NCI-H1436 (cell line): ENCODE measurements around the gene TRABD2A.
"Not testable (repeated sequence)": the region's sequence is repeated elsewhere in the genome, so short reads cannot be mapped to it uniquely, and the experiment has no call there.

ENCODE experiments used
- DNase-seq: peaks from one replicate; lab custom pipeline; 2025; lab: John Stamatoyannopoulos, UW

TRABD2A gene

GRCh38 chr2:84879584-84880394, 1.1 kb downstream of the TRABD2A start:
- no peak for DNase-seq

GRCh38 chr2:84878896-84879583, 1.8 kb downstream of the TRABD2A start:
- no peak for DNase-seq

DNA sequence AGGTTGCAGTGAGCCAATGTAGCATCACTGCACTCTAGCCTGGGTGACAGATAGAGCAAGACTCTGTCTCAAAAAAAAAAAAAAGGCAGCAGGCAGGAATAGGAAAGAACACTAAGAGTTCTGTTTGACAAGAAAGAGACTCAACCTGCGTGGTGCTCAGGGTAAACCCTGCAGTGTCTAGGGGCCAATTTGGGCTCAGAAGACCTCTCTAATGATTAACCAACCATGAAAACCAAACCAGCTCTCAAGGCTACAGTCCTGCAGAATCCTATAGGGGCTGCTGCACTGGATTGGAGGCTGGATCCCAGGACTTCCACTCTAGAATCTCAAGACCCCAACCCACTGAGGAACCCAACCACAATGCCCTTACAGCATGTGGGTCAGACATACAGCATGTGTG, 2.4 kb downstream of the TRABD2A start:
- no peak for DNase-seq

- no peak for DNase-seq
These were observed 4.5 kb downstream of the TRABD2A start for GRCh38 chr2:84876369-84876768.

- not testable (repeated sequence) for DNase-seq
These were observed 5.3 kb downstream of the TRABD2A start for GRCh38 chr2:84875619-84876018.

DNA sequence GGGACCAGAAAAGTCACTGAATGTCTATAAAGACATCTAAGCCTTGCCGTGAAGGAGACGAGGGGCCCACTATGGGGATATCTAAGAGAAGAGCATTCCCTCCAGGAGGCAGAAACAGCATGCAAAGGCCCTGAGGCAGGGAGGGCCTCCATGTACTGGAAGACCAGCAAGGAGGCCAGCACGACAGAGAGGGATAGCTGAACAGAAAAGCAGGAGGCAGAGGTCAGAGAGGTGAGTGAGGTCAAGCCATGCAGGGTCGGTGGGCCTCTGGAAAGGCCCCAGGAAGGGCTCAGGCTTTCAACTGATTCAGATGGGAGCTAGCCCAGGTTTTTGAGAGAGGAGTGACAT, 5.7 kb downstream of the TRABD2A start:
- DNase-seq, result no peak

DNA sequence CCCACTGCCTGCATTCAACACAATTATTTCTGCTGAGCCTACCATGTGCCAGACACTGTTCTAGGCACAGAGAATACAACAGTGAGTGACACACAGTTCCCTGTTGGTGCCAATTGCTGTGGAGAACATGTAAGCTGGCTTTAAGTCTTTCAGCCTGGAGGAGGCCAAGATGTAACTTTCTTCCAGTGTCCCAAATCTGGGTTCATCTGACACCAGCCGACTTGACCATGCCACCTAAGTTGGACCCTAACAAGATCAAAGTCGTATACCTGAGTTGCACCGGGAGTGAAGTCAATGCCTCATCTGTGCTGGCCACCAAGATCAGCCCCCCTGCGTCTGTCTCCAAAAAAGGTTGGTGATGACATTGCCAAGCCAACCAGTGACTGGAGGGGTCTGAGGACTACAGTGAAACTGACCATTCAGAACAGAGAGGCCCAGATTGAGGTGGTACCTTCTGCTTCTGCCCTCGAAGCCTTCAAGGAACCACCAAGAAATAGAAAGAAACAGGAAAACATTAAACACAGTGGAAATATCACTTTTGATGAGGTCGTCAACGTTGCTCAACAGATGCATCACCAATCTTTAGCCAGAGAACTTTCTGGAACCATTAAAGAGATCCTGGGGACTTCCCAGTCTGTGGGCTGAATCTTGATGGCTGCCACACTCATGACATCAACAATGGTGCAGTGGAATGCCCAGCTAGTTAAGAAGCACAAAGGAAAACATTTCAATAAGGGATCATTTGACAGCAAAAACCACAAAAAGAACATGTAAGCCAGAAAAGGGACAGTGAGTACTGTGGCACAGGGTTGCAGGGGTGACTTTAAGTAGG, 6.3 kb downstream of the TRABD2A start:
- no peak for DNase-seq

DNA sequence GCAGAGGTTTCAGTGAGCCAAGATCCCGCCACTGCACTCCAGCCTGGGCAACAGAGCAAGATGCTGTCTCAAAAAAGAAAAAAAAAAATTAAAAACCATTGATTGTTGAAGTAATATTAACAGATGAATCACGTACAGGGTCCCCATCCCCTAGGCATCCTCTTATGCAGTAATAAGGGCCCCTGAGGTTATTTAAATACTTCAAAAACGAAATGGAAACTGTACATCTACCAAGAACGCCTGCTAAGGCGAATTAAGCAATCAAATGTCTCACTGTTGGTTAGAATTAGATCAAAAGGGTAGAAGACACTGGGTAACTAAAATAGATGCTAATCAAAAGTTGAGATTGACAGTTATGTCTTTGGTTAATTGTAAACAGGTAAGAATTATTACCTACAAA, 7.5 kb downstream of the TRABD2A start:
- no peak for DNase-seq

- DNase-seq, result not testable (repeated sequence)
These were observed 8.2 kb downstream of the TRABD2A start for GRCh38 chr2:84872691-84873090.

GRCh38 chr2:84870306-84870705, 10.6 kb downstream of the TRABD2A start:
- no peak for DNase-seq

- DNase-seq, result not testable (repeated sequence)
These were observed 12.6 kb downstream of the TRABD2A start for GRCh38 chr2:84868327-84868726.

DNA sequence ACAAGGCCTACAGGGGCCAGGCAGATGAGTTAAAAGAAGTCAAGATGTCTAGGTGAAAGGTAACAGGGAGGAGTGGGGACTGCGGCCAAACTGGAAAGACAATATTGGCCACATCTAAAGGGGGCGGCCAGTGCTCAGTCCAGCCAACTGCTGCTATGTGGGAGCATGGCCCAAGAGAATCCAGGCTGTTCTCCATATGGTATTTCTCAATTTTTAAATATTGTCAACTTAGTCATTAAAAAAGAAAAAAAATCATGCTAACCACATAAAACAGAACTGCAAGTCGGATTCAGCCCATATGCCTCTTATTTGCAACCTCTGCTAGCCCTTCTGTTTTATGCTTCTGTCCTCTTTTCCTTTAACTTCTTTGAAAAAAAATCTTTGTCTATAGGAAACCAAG, 14.8 kb downstream of the TRABD2A start:
- DNase-seq, result no peak

DNA sequence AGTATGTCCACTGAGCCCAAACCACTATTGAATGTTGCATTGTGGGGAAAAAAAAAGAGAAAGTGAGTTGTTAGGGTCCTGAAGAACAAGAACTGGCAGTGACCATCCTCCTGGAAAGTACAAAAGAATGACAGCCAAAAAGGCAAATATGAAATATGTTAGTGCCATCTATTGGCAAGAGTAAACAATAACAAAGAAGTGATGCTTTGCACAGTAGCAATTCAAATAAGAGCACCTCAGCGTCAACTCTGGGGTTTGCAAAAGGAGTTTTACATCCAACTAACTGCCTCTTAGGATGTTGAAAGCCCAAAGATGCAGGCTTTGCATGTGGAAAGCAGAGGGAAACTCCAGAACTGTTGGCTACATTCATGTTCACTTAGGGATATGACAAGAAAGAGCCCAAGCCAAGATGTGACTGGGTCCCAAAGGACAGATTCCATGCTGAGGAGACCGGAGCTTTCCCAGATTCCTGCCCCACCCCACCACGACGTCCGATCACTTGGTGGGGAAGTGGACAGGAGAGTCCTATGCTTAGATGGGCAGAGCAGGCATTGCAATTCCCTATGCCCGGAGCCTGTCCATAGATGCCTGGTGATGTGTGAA, 15.6 kb downstream of the TRABD2A start:
- DNase-seq, result peak; percentile 3

DNA sequence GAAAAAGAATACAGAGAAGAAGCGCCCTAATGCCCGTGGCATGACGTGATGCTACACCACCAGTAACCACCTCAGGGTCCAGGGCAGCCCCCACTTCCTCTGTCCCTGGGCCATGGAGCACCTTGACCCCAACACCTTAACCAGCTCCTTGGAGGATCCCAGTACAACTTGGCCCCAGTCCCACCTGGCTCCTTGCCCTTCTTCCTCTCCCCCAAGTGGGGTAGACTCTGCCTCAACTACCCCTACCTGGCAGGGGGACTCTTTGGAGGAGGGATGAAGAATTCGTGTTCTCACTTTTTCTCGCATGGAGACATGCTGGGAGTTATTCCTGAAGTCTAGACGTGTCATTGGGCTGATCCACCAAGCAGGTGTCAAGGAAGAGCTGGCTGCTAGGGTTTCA, 18.9 kb downstream of the TRABD2A start:
- no peak for DNase-seq

DNA sequence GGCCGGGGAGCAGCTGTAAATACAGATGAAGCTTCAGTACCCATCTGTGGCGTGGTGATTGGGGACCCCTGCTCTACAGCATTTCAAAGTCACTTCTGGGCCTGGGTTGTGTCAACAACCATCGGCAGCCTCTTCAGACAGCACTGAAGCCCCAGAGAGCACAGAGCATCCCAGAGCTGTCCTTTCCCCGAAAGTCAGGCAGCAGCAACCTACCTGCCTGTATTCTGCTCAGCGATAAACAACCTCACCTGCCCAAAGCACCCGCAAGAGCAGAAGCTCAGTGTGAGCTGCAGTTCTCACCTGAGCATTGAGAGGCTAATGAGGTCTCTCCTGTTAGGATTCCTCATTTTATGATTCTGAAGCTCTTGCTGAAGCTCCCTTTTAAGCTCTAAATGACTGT, 19.3 kb downstream of the TRABD2A start:
- no peak for DNase-seq

DNA sequence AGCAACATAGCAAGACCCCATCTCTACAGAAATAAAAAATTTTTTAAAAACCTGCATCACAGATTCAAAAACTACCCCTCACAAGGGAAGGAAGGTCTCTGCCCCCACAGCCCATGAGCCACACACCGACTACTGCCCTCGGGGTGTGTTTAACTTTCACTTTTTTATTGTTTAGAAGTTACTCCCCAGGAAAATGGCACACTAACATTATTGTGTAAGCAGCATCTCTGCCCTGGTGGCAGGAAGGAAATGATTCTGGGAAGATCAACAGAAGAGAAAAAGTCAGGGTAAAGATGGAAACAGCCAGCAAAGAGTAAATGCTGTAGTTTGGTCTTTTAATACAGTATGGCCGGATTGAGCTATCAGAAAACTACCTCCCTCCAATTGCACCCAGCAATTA, 21.9 kb downstream of the TRABD2A start:
- DNase-seq, result no peak

DNA sequence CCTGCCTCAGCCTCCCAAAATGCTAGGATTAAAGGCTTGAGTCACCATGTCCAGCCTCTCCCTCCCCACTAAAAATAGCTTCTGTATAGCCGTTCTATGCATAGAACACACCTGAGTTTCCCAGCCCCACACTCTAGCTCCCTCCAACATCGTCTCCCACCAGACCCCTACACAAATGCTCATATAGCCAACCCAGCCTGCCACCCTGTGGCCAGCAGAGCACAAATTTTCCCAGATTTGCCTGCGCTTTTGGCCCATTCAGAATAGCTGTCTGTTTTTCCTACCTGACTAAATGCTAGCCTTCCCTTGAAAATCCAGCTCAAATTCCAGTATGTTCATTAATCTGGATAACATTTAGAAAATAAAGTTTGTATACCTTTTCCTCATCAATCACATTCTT, 22.8 kb downstream of the TRABD2A start:
- DNase-seq, result no peak

- no peak for DNase-seq
These were observed 23.3 kb downstream of the TRABD2A start for GRCh38 chr2:84857566-84857965.

GRCh38 chr2:84856787-84857186, 24.1 kb downstream of the TRABD2A start:
- no peak for DNase-seq

- no peak for DNase-seq
These were observed 25.2 kb downstream of the TRABD2A start for GRCh38 chr2:84855731-84856130.

GRCh38 chr2:84854850-84855249, 26.0 kb downstream of the TRABD2A start:
- no peak for DNase-seq

- DNase-seq, result no peak
These were observed 29.0 kb downstream of the TRABD2A start for GRCh38 chr2:84851876-84852275.
